ENCODE results near the gene GRK3. TPM values are rescaled to one million over a fixed set of nuclear protein-coding genes. Genes with fewer than 3 reads are reported as not detected.

Gene GRK3
- total and polyA plus RNA-seq, 2 donors (not counting 3 experiments of a cell fraction or from before 2014, with no cell fraction given): 0.68 to 4.4 TPM

GRCh38 chr22:25752615-25753214 is 188.2 kb downstream of the GRK3 start:
- no peaks in the 10 kb centered on the region for H3K9me3 ChIP-seq (replicated peaks; ENCODE audit: control insufficient read depth, insufficient read depth, low read length)
- H3K9ac ChIP-seq (replicated peaks; ENCODE audit: extremely low read depth, insufficient read depth, low read length): no peak overlapping the region
- dilution Hi-C loops (cut with MboI; ENCODE audit: extremely low pct_ligation_motif_present, low sequenced_read_pairs) (no loop called here), intact Hi-C loops (cut with micrococcal nuclease) (no loop called here)
- no peaks in the 10 kb centered on the region for H3K9me1 ChIP-seq (replicated peaks; ENCODE audit: control insufficient read depth, extremely low read depth, insufficient read depth, low read length)
- no peak overlapping the region for H3K4me3 ChIP-seq (replicated peaks in 1 of 3; ENCODE audit: insufficient read depth in 1 of 3, low read depth in 1 of 3, low read length in 3 of 3)
- FAIRE-seq (no peak), DNase-seq (ENCODE audit: low read depth, low spot score) (no peak)
- peaks cover 4% of the 10 kb centered on the region for H3K4me1 ChIP-seq (ENCODE audit: control insufficient read depth, extremely low read depth, insufficient read depth, low read length)
- H3K36me3 ChIP-seq (ENCODE audit: control insufficient read depth in 2 of 2, extremely low read depth in 1 of 2, insufficient read depth in 2 of 2, low read length in 2 of 2): no peaks in the 10 kb centered on the region
- no peaks in the 10 kb centered on the region for H3K27me3 ChIP-seq (ENCODE audit: control insufficient read depth in 2 of 2, insufficient read depth in 2 of 2, low read length in 2 of 2)
- TF ChIP-seq POLR2A (IDR thresholded peaks at IDR 0.05; ENCODE audit: low read depth, low read length): no peak
- TF ChIP-seq FOS (IDR thresholded peaks at IDR 0.05; ENCODE audit: borderline replicate concordance, insufficient read depth, low read length): no peak
- no peak for TF ChIP-seq POLR2AphosphoS5 (IDR thresholded peaks at IDR 0.05; ENCODE audit: insufficient read depth, low read depth, low read length)
- no peak for TF ChIP-seq EZH2 (IDR thresholded peaks at IDR 0.05; ENCODE audit: borderline replicate concordance, low read depth, low read length, severe bottlenecking)
- no peak for TF ChIP-seq GATA2 (IDR thresholded peaks at IDR 0.05; ENCODE audit: insufficient read depth, insufficient read length, low read depth, low read length)
- H3K27ac ChIP-seq (ENCODE audit: insufficient read depth, low read depth, low read length): no peak overlapping the region
- no peak overlapping the region for H2AFZ ChIP-seq (ENCODE audit: low read depth, low read length)
- no TSS peak for BruUV-seq (replicated peaks)
- POLR2A ChIA-PET: no interaction called here
- CTCF ChIA-PET: interaction anchor here (0.7 kb wide), 1 partner anchor 502 kb away, joined by 3 read pairs; no protein-coding TSS in a partner anchor
- no peak overlapping the region for H3K4me2 ChIP-seq (ENCODE audit: insufficient read depth, low read length)
- H3K79me2 ChIP-seq (ENCODE audit: control insufficient read depth, insufficient read depth, low read length): no peaks in the 10 kb centered on the region
- no peaks in the 10 kb centered on the region for H4K20me1 ChIP-seq (replicated peaks; ENCODE audit: control insufficient read depth, extremely low read depth, insufficient read depth, low read length)

GRCh38 chr22:25753252-25753651 is 188.8 kb downstream of the GRK3 start:
- H3K79me2 ChIP-seq (ENCODE audit: control insufficient read depth, insufficient read depth, low read length): no peaks in the 10 kb centered on the region
- no TSS peak for BruUV-seq (replicated peaks)
- dilution Hi-C loops (cut with MboI; ENCODE audit: extremely low pct_ligation_motif_present, low sequenced_read_pairs): no loop called here

More at GRCh38 chr22:25753252-25753651, 188.8 kb downstream of the GRK3 start:
- Histone ChIP-seq H3K4me2 (ENCODE audit: insufficient read depth, low read length) (no peak overlapping the region), H3K9me3 (replicated peaks; ENCODE audit: control insufficient read depth, insufficient read depth, low read length) (no peaks in the 10 kb centered on the region), H3K9ac (replicated peaks; ENCODE audit: extremely low read depth, insufficient read depth, low read length) (no peak overlapping the region), H3K36me3 (ENCODE audit: control insufficient read depth in 2 of 2, extremely low read depth in 1 of 2, insufficient read depth in 2 of 2, low read length in 2 of 2) (no peaks in the 10 kb centered on the region), H3K9me1 (replicated peaks; ENCODE audit: control insufficient read depth, extremely low read depth, insufficient read depth, low read length) (no peaks in the 10 kb centered on the region), H3K27me3 (ENCODE audit: control insufficient read depth in 2 of 2, insufficient read depth in 2 of 2, low read length in 2 of 2) (no peaks in the 10 kb centered on the region), H2AFZ (ENCODE audit: low read depth, low read length) (no peak overlapping the region), H3K4me3 (replicated peaks in 1 of 3; ENCODE audit: insufficient read depth in 1 of 3, low read depth in 1 of 3, low read length in 3 of 3) (no peak overlapping the region), H4K20me1 (replicated peaks; ENCODE audit: control insufficient read depth, extremely low read depth, insufficient read depth, low read length) (no peaks in the 10 kb centered on the region), H3K27ac (ENCODE audit: insufficient read depth, low read depth, low read length) (no peak overlapping the region), H3K4me1 (ENCODE audit: control insufficient read depth, extremely low read depth, insufficient read depth, low read length) (no peaks in the 10 kb centered on the region)
- no peak for FAIRE-seq
- TF ChIP-seq GATA2 (IDR thresholded peaks at IDR 0.05; ENCODE audit: insufficient read depth, insufficient read length, low read depth, low read length) (no peak), JUN (IDR thresholded peaks at IDR 0.05; ENCODE audit: borderline replicate concordance, insufficient read depth, insufficient read length, low read depth) (no peak), EZH2 (IDR thresholded peaks at IDR 0.05; ENCODE audit: borderline replicate concordance, low read depth, low read length, severe bottlenecking) (no peak), MYC (IDR thresholded peaks at IDR 0.05; ENCODE audit: low read depth, low read length) (no peak), CTCF (IDR thresholded peaks at IDR 0.05; ENCODE audit: extremely low read depth in 1 of 2, insufficient read depth in 1 of 2, low read depth in 1 of 2, low read length in 2 of 2) (no peak), FOS (IDR thresholded peaks at IDR 0.05; ENCODE audit: borderline replicate concordance, insufficient read depth, low read length) (no peak), MAX (IDR thresholded peaks at IDR 0.05; ENCODE audit: insufficient read depth, insufficient read length) (no peak), POLR2AphosphoS5 (IDR thresholded peaks at IDR 0.05; ENCODE audit: insufficient read depth, low read depth, low read length) (no peak), POLR2A (IDR thresholded peaks at IDR 0.05; ENCODE audit: low read depth, low read length) (no peak)
- intact Hi-C loops (cut with micrococcal nuclease): no loop called here
- no peak for DNase-seq (ENCODE audit: low read depth, low spot score)
- ChIA-PET CTCF (interaction anchor here (0.7 kb wide), 1 partner anchor 502 kb away, joined by 3 read pairs; no protein-coding TSS in a partner anchor), POLR2A (no interaction called here)
